ENCODE data around the gene PHOX2A.
"Not testable (repeated sequence)": the region's sequence is repeated elsewhere in the genome, so short reads cannot be mapped to it uniquely, and the experiment has no call there.

PHOX2A gene

GRCh38 chr11:72244060-72244360, at the start of gene PHOX2A:
Gene PHOX2A (minus strand): TSS chr11:72244176. CDS start chr11:72244004, 172 bp downstream.
- H3K36me3 Mint-ChIP-seq (ENCODE audit: low read depth), result no peaks in the 10 kb centered on the region
- no peaks in the 10 kb centered on the region for H3K9me3 Mint-ChIP-seq
- H3K4me3 Mint-ChIP-seq, result no peak within 1 kb of the TSS
- peaks cover 52% of the 10 kb centered on the region for H3K27me3 Mint-ChIP-seq
- no peak within 1 kb of the TSS for H3K27ac Mint-ChIP-seq
- H3K4me1 Mint-ChIP-seq (ENCODE audit: low read depth), result peaks cover 27% of the 10 kb centered on the region

GRCh38 chr11:72293391-72293790, 49.4 kb upstream of the PHOX2A start:
- Mint-ChIP-seq H3K4me1 (ENCODE audit: low read depth) (no peaks in the 10 kb centered on the region), H3K27ac (no peak overlapping the region), H3K36me3 (ENCODE audit: low read depth) (peaks cover 17% of the 10 kb centered on the region), H3K27me3 (no peaks in the 10 kb centered on the region), H3K9me3 (no peaks in the 10 kb centered on the region), H3K4me3 (no peak overlapping the region)

- no peaks in the 10 kb centered on the region for H3K27me3 Mint-ChIP-seq
Observed at GRCh38 chr11:72292106-72292785, 48.3 kb upstream of the PHOX2A start.

GRCh38 chr11:72290741-72291140, 46.8 kb upstream of the PHOX2A start:
- not testable (repeated sequence) for H3K27me3 Mint-ChIP-seq; H3K4me1 Mint-ChIP-seq (ENCODE audit: low read depth); H3K9me3 Mint-ChIP-seq; H3K4me3 Mint-ChIP-seq; H3K27ac Mint-ChIP-seq
- peaks cover 12% of the 10 kb centered on the region for H3K36me3 Mint-ChIP-seq (ENCODE audit: low read depth)

More at GRCh38 chr11:72292106-72292785, 48.3 kb upstream of the PHOX2A start:
- Mint-ChIP-seq H3K9me3 (no peaks in the 10 kb centered on the region), H3K4me3 (no peak overlapping the region), H3K36me3 (ENCODE audit: low read depth) (peaks cover 17% of the 10 kb centered on the region), H3K27ac (no peak overlapping the region), H3K4me1 (ENCODE audit: low read depth) (no peaks in the 10 kb centered on the region)

GRCh38 chr11:72287293-72287692, 43.3 kb upstream of the PHOX2A start:
- Mint-ChIP-seq H3K4me3 (no peak overlapping the region), H3K36me3 (ENCODE audit: low read depth) (peaks cover 2% of the 10 kb centered on the region), H3K4me1 (ENCODE audit: low read depth) (no peaks in the 10 kb centered on the region), H3K9me3 (no peaks in the 10 kb centered on the region), H3K27me3 (peaks cover 22% of the 10 kb centered on the region), H3K27ac (no peak overlapping the region)

- no peaks in the 10 kb centered on the region for H3K4me1 Mint-ChIP-seq (ENCODE audit: low read depth)
- no peaks in the 10 kb centered on the region for H3K36me3 Mint-ChIP-seq (ENCODE audit: low read depth)
- no peak overlapping the region for H3K27ac Mint-ChIP-seq
- H3K4me3 Mint-ChIP-seq, result no peak overlapping the region
- no peaks in the 10 kb centered on the region for H3K9me3 Mint-ChIP-seq
- peaks cover 37% of the 10 kb centered on the region for H3K27me3 Mint-ChIP-seq
Observed at GRCh38 chr11:72283947-72284346, 40.0 kb upstream of the PHOX2A start.

- H3K27me3 Mint-ChIP-seq, result peaks cover 53% of the 10 kb centered on the region
- no peak overlapping the region for H3K4me3 Mint-ChIP-seq
- no peaks in the 10 kb centered on the region for H3K36me3 Mint-ChIP-seq (ENCODE audit: low read depth)
- no peak overlapping the region for H3K27ac Mint-ChIP-seq
- no peaks in the 10 kb centered on the region for H3K4me1 Mint-ChIP-seq (ENCODE audit: low read depth)
- H3K9me3 Mint-ChIP-seq, result no peaks in the 10 kb centered on the region
Observed at GRCh38 chr11:72280726-72281315, 36.8 kb upstream of the PHOX2A start.

- H3K27me3 Mint-ChIP-seq, result peaks cover 56% of the 10 kb centered on the region
- no peak overlapping the region for H3K27ac Mint-ChIP-seq
- no peaks in the 10 kb centered on the region for H3K4me1 Mint-ChIP-seq (ENCODE audit: low read depth)
- H3K4me3 Mint-ChIP-seq, result no peak overlapping the region
- no peaks in the 10 kb centered on the region for H3K9me3 Mint-ChIP-seq
- no peaks in the 10 kb centered on the region for H3K36me3 Mint-ChIP-seq (ENCODE audit: low read depth)
Observed at GRCh38 chr11:72280037-72280436, 36.1 kb upstream of the PHOX2A start.

- Mint-ChIP-seq H3K27ac (no peak overlapping the region), H3K9me3 (no peaks in the 10 kb centered on the region), H3K4me1 (ENCODE audit: low read depth) (no peaks in the 10 kb centered on the region), H3K36me3 (ENCODE audit: low read depth) (no peaks in the 10 kb centered on the region), H3K4me3 (no peak overlapping the region), H3K27me3 (peaks cover 55% of the 10 kb centered on the region)
Observed at GRCh38 chr11:72278905-72279304, 34.9 kb upstream of the PHOX2A start.

GRCh38 chr11:72274435-72274834, 30.5 kb upstream of the PHOX2A start:
- Mint-ChIP-seq H3K27ac (no peak overlapping the region), H3K9me3 (no peaks in the 10 kb centered on the region), H3K4me1 (ENCODE audit: low read depth) (peaks cover 4% of the 10 kb centered on the region), H3K36me3 (ENCODE audit: low read depth) (no peaks in the 10 kb centered on the region), H3K4me3 (no peak overlapping the region), H3K27me3 (peaks cover 36% of the 10 kb centered on the region)

- no peak overlapping the region for H3K27ac Mint-ChIP-seq
- peaks cover 4% of the 10 kb centered on the region for H3K4me1 Mint-ChIP-seq (ENCODE audit: low read depth)
- H3K9me3 Mint-ChIP-seq, result no peaks in the 10 kb centered on the region
- H3K27me3 Mint-ChIP-seq, result peaks cover 25% of the 10 kb centered on the region
- no peak overlapping the region for H3K4me3 Mint-ChIP-seq
- H3K36me3 Mint-ChIP-seq (ENCODE audit: low read depth), result no peaks in the 10 kb centered on the region
Observed at GRCh38 chr11:72271980-72272379, 28.0 kb upstream of the PHOX2A start.

GRCh38 chr11:72267956-72268617, 24.1 kb upstream of the PHOX2A start:
- Mint-ChIP-seq H3K36me3 (ENCODE audit: low read depth) (no peaks in the 10 kb centered on the region), H3K9me3 (no peaks in the 10 kb centered on the region), H3K4me1 (ENCODE audit: low read depth) (peaks cover under 1% of the 10 kb centered on the region), H3K4me3 (no peak overlapping the region), H3K27me3 (peaks cover 16% of the 10 kb centered on the region), H3K27ac (no peak overlapping the region)

GRCh38 chr11:72266960-72267359, 23.0 kb upstream of the PHOX2A start:
- H3K4me3 Mint-ChIP-seq; H3K4me1 Mint-ChIP-seq (ENCODE audit: low read depth); H3K27ac Mint-ChIP-seq; H3K9me3 Mint-ChIP-seq; H3K36me3 Mint-ChIP-seq (ENCODE audit: low read depth): not testable (repeated sequence)
- peaks cover 20% of the 10 kb centered on the region for H3K27me3 Mint-ChIP-seq

- Mint-ChIP-seq H3K4me3 (no peak overlapping the region), H3K27ac (no peak overlapping the region), H3K9me3 (no peaks in the 10 kb centered on the region), H3K27me3 (peaks cover 20% of the 10 kb centered on the region), H3K4me1 (ENCODE audit: low read depth) (no peaks in the 10 kb centered on the region), H3K36me3 (ENCODE audit: low read depth) (no peaks in the 10 kb centered on the region)
Observed at GRCh38 chr11:72265951-72266350, 22.0 kb upstream of the PHOX2A start.

GRCh38 chr11:72263361-72263760, 19.4 kb upstream of the PHOX2A start:
- H3K27me3 Mint-ChIP-seq, result peaks cover 22% of the 10 kb centered on the region
- H3K4me3 Mint-ChIP-seq, result no peak overlapping the region
- no peaks in the 10 kb centered on the region for H3K9me3 Mint-ChIP-seq
- H3K27ac Mint-ChIP-seq, result no peak overlapping the region
- H3K4me1 Mint-ChIP-seq (ENCODE audit: low read depth), result no peaks in the 10 kb centered on the region
- no peaks in the 10 kb centered on the region for H3K36me3 Mint-ChIP-seq (ENCODE audit: low read depth)

Measured in stimulated activated naive CD8-positive, alpha-beta T cell treated with anti-CD3 and anti-CD28 coated beads, Interleukin-15, Interleukin-2, amounts not matched to agents 100 ng/mL and 50 ng/mL, for 24 hours (primary cell).